Measurements from ENCODE around the gene ZC3H10. TPM values are rescaled to one million over a fixed set of nuclear protein-coding genes. Genes with fewer than 3 reads are reported as not detected.
"Not testable (repeated sequence)": the region's sequence is repeated elsewhere in the genome, so short reads cannot be mapped to it uniquely, and the experiment has no call there.

Gene ZC3H10, protein sequence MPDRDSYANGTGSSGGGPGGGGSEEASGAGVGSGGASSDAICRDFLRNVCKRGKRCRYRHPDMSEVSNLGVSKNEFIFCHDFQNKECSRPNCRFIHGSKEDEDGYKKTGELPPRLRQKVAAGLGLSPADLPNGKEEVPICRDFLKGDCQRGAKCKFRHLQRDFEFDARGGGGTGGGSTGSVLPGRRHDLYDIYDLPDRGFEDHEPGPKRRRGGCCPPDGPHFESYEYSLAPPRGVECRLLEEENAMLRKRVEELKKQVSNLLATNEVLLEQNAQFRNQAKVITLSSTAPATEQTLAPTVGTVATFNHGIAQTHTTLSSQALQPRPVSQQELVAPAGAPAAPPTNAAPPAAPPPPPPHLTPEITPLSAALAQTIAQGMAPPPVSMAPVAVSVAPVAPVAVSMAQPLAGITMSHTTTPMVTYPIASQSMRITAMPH
- total RNA-seq (10 to 100 TPM; 16.3 to 19.6 TPM), polyA plus RNA-seq (1 to 10 TPM in 1 of 2 donors, under 1 TPM in 1; 0.27 to 3.9 TPM)

DNA sequence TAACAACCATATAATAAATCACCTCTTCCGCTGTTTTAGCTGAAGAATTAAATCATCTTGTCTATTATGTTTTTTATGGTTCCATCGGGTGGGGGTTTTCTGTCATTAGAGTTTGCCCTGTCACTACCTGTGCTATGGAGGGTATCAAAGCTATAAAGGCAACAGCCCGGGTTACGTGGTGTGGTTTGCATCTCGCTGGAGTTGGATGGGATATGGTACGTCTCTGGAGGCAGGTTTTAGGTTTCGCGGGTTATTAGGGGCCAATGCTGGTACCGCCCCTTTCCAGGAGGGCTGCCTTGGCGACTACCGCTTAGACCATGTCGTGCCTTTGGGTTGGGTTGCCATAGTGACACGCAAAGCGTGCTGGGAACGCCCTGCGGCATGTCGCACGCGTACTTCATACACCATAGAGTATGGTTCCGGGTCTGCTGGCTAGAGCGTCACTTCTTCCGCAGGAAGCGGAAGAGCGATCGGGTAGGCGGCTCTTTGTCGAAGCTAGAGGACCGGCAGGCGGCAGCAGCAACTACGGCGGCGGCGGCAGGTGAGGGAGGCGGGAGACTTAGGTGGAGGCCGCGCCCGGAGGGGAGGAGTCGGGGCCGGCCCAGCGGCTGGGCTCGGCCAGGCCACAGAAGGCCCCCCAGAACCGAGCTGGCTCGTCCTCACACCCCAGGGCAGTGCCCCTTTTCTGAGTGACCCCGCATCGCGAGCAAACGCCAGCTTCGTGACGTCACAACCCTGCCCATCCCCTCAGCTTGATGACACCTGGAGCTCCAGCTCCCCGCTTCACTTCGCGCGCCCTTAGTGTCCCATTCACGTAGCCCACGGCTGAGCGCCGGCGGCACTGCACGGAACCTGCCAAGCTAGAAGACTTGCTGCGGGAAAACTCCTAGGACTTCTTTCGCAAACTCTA is at the start of gene ZC3H10:
Gene ZC3H10, plus strand, starts transcription at position 489 of the 910 bp plus-strand sequence. CDS start 2,297 bp downstream, outside the sequence.
- no peaks in the 10 kb centered on the region for H3K9me3 ChIP-seq (ENCODE audit: control insufficient read depth in 1 of 2, low read length in 2 of 2)
- H3K27me3 ChIP-seq (ENCODE audit: insufficient read depth, low read length), result no peaks in the 10 kb centered on the region
- CTCF ChIA-PET (ENCODE audit: partially characterized antibody), result interaction anchor here (0.6 to 13.2 kb wide), 42 partner anchors 10 to 379 kb away, joined by 3 to 264 read pairs (median 6); partner anchors contain the start of genes ANKRD52, CNPY2, ESYT1 and IL23A
- peaks cover 6% of the 10 kb centered on the region for H3K36me3 ChIP-seq (ENCODE audit: insufficient read depth, low read length)
- DNase-seq, result peak; percentile 96 to 99 (median 98)
- H3K9me3 Mint-ChIP-seq, result no peaks in the 10 kb centered on the region
- peak within 1 kb of the TSS; percentile 89 for H3K27ac ChIP-seq (ENCODE audit: low read depth, low read length)
- POLR2A ChIA-PET (ENCODE audit: partially characterized antibody), result interaction anchor here (0.5 to 7.6 kb wide), 53 partner anchors 10 to 993 kb away, joined by 3 to 324 read pairs (median 6); partner anchors contain the start of genes ANKRD52, ATP5F1B, BAZ2A and BLOC1S1
- peaks cover 34% of the 10 kb centered on the region for H3K4me1 ChIP-seq (ENCODE audit: insufficient read depth, low read length)
- H3K4me3 ChIP-seq (ENCODE audit: low read length in 2 of 2), result peak within 1 kb of the TSS; percentile 99
- peak within 1 kb of the TSS; percentile 94 to 100 (median 99) for H3K27ac Mint-ChIP-seq
- no peaks in the 10 kb centered on the region for H3K27me3 Mint-ChIP-seq
- peak within 1 kb of the TSS; percentile 95 to 99 (median 98) for H3K4me3 Mint-ChIP-seq
- intact Hi-C loops (cut with micrococcal nuclease), result loop anchor here (1.0 to 5.0 kb wide), 13 partner anchors 8 to 519 kb away; partner anchors contain the start of genes CS, MYL6B, PYM1 and RPS26
- peaks cover 22 to 44% (median 31%) of the 10 kb centered on the region in 4 donors for H3K4me1 Mint-ChIP-seq
- H3K36me3 Mint-ChIP-seq, result peaks cover 30 to 42% of the 10 kb centered on the region in 2 donors

DNA sequence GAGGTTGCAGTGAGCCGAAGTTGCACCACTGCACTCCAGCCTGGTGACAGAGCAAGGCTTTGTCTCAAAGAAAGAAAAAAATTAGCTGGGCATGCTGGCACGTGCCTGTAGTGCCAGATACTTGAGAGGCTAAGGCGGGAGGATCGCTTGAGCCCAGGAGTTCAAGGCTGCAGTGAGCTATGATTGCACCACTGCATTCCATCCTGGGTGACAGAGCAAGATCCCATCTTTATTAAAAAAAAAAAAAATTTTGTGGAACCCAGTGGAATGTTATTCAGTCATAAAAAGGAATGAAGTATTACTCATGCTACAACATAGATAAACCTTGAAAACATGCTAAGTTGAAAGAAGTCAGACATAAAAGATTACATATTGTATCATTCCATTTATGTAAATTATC is 46.4 kb upstream of the ZC3H10 start:
- CTCF ChIA-PET (ENCODE audit: partially characterized antibody), result no interaction called here
- Histone ChIP-seq H3K27ac (ENCODE audit: low read depth, low read length) (no peak overlapping the region), H3K4me1 (ENCODE audit: insufficient read depth, low read length) (no peaks in the 10 kb centered on the region), H3K9me3 (ENCODE audit: control insufficient read depth in 1 of 2, low read length in 2 of 2) (no peaks in the 10 kb centered on the region), H3K27me3 (ENCODE audit: insufficient read depth, low read length) (no peaks in the 10 kb centered on the region), H3K4me3 (ENCODE audit: low read length in 2 of 2) (no peak overlapping the region), H3K36me3 (ENCODE audit: insufficient read depth, low read length) (no peaks in the 10 kb centered on the region)
- Mint-ChIP-seq H3K27ac (no peak overlapping the region), H3K36me3 (no peaks in the 10 kb centered on the region), H3K4me3 (no peak overlapping the region), H3K4me1 (no peaks in the 10 kb centered on the region), H3K9me3 (no peaks in the 10 kb centered on the region), H3K27me3 (no peaks in the 10 kb centered on the region)
- DNase-seq, result no peak
- intact Hi-C loops (cut with micrococcal nuclease), result no loop called here
- POLR2A ChIA-PET (ENCODE audit: partially characterized antibody), result interaction anchor here (0.6 kb wide), 1 partner anchor 236 kb away, joined by 3 read pairs; no protein-coding TSS in a partner anchor

DNA sequence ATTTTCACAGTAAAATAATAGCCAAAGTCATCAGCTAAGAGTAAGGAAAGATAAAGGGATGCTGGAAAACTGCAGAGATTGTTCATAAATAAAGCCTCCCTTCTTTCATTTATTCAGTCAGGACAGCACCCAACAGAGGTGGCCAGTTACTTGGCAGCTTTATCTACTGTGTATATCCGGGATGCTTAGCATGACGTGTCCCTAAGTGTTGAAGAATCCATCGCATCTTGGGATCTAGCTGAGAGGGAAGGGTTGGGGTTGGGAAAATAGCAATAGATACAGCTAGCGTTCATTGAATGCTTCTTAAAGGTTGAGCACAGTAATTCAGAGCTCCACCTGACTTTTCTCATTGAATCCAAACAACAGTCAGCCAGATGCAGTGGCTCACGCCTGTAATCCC is 43.7 kb upstream of the ZC3H10 start:
- H3K4me1 ChIP-seq (ENCODE audit: insufficient read depth, low read length), result peaks cover 5% of the 10 kb centered on the region
- Mint-ChIP-seq H3K36me3 (no peaks in the 10 kb centered on the region), H3K27me3 (no peaks in the 10 kb centered on the region), H3K9me3 (no peaks in the 10 kb centered on the region), H3K4me3 (no peak overlapping the region), H3K4me1 (peaks cover 0 to 7% (median under 1%) of the 10 kb centered on the region in 4 donors), H3K27ac (peak overlapping the region in 1 of 7 donors; percentile 10)
- H3K36me3 ChIP-seq (ENCODE audit: insufficient read depth, low read length), result no peaks in the 10 kb centered on the region
- no peak for DNase-seq
- H3K4me3 ChIP-seq (ENCODE audit: low read length in 2 of 2), result no peak overlapping the region
- H3K9me3 ChIP-seq (ENCODE audit: control insufficient read depth in 1 of 2, low read length in 2 of 2), result no peaks in the 10 kb centered on the region
- no peak overlapping the region for H3K27ac ChIP-seq (ENCODE audit: low read depth, low read length)
- intact Hi-C loops (cut with micrococcal nuclease), result no loop called here
- no peaks in the 10 kb centered on the region for H3K27me3 ChIP-seq (ENCODE audit: insufficient read depth, low read length)
- ChIA-PET POLR2A (ENCODE audit: partially characterized antibody) (no interaction called here), CTCF (ENCODE audit: partially characterized antibody) (interaction anchor here (0.8 kb wide), 1 partner anchor 10 kb away, joined by 3 read pairs; no protein-coding TSS in a partner anchor)

DNA sequence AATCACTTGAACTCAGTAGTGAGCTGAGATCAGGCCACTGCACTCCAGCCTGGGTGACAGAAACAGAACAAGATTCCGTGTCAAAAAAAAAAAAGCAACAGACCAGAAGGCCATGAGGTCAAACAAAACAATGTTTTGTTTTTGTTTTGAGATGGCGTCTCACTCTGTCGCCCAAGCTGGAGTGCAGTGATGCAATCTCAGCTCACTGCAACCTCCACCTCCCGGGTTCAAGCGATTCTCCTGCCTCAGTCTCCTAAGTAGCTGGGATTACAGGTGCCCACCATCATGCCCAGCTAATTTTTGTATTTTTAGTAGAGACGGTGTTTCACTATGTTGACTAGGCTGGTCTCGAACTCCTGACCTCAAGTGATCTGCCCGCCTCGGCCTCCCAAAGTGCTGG is 40.1 kb upstream of the ZC3H10 start:
- not testable (repeated sequence) for H3K36me3 Mint-ChIP-seq; H3K27me3 ChIP-seq (ENCODE audit: insufficient read depth, low read length); H3K9me3 Mint-ChIP-seq; H3K27me3 Mint-ChIP-seq; H3K9me3 ChIP-seq (ENCODE audit: control insufficient read depth in 1 of 2, low read length in 2 of 2); H3K4me3 ChIP-seq (ENCODE audit: low read length in 2 of 2); H3K27ac ChIP-seq (ENCODE audit: low read depth, low read length); H3K36me3 ChIP-seq (ENCODE audit: insufficient read depth, low read length); DNase-seq
- Mint-ChIP-seq H3K27ac (peak overlapping the region in 1 of 7 donors; percentile 52), H3K4me1 (peaks cover 0 to 25% (median 5%) of the 10 kb centered on the region in 4 donors), H3K4me3 (peak overlapping the region in 5 of 8 donors; percentile 5 to 80 (median 21))
- intact Hi-C loops (cut with micrococcal nuclease), result loop anchor here (2.0 kb wide), 1 partner anchor 31 kb away; no protein-coding TSS in a partner anchor
- H3K4me1 ChIP-seq (ENCODE audit: insufficient read depth, low read length), result peaks cover 20% of the 10 kb centered on the region
- CTCF ChIA-PET (ENCODE audit: partially characterized antibody), result interaction anchor here (0.7 to 2.0 kb wide), 5 partner anchors 25 to 80 kb away, joined by 3 to 9 read pairs (median 3); partner anchors contain the start of gene ZC3H10
- POLR2A ChIA-PET (ENCODE audit: partially characterized antibody), result interaction anchor here (1.3 to 6.1 kb wide), 2 partner anchors 26 to 40 kb away, joined by 7 to 70 read pairs; partner anchors contain the start of genes PA2G4, RPL41 and ZC3H10

DNA sequence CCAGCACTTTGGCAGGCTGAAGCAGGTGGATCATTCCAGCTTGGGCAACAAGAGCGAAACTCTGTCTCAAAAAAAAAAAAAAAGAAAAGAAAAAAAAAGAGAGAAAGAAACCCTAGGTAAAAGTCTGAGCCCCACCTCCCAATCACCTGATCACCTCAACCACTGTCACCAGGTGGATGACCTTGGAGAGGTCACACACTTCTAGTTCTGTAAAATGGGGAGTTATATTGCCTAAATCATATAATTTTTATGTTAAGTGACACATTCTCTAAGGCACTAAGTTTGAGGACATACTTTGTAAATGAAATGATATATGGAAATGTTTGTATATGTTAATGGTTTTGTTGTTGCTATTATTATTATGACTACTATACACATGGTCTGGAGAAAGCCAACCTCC is 39.6 kb upstream of the ZC3H10 start:
- Histone ChIP-seq H3K4me1 (ENCODE audit: insufficient read depth, low read length) (peaks cover 20% of the 10 kb centered on the region), H3K27ac (ENCODE audit: low read depth, low read length) (no peak overlapping the region), H3K27me3 (ENCODE audit: insufficient read depth, low read length) (peaks cover under 1% of the 10 kb centered on the region), H3K9me3 (ENCODE audit: control insufficient read depth in 1 of 2, low read length in 2 of 2) (no peaks in the 10 kb centered on the region), H3K36me3 (ENCODE audit: insufficient read depth, low read length) (no peaks in the 10 kb centered on the region), H3K4me3 (ENCODE audit: low read length in 2 of 2) (no peak overlapping the region)
- DNase-seq, result no peak
- H3K36me3 Mint-ChIP-seq, result no peaks in the 10 kb centered on the region
- peaks cover 0 to 25% (median 5%) of the 10 kb centered on the region in 4 donors for H3K4me1 Mint-ChIP-seq
- CTCF ChIA-PET (ENCODE audit: partially characterized antibody), result interaction anchor here (0.7 to 2.2 kb wide), 7 partner anchors 24 to 81 kb away, joined by 3 to 7 read pairs (median 3); partner anchors contain the start of genes PA2G4 and ZC3H10
- POLR2A ChIA-PET (ENCODE audit: partially characterized antibody), result interaction anchor here (1.3 to 6.1 kb wide), 3 partner anchors 25 to 39 kb away, joined by 4 to 70 read pairs (median 23); partner anchors contain the start of genes PA2G4, RPL41 and ZC3H10
- H3K27me3 Mint-ChIP-seq, result no peaks in the 10 kb centered on the region
- no peaks in the 10 kb centered on the region for H3K9me3 Mint-ChIP-seq
- peak overlapping the region in 2 of 7 donors; percentile 52 to 79 for H3K27ac Mint-ChIP-seq
- intact Hi-C loops (cut with micrococcal nuclease), result loop anchor here (2.0 kb wide), 1 partner anchor 32 kb away; no protein-coding TSS in a partner anchor
- peak overlapping the region; percentile 63 to 89 (median 81) for H3K4me3 Mint-ChIP-seq

DNA sequence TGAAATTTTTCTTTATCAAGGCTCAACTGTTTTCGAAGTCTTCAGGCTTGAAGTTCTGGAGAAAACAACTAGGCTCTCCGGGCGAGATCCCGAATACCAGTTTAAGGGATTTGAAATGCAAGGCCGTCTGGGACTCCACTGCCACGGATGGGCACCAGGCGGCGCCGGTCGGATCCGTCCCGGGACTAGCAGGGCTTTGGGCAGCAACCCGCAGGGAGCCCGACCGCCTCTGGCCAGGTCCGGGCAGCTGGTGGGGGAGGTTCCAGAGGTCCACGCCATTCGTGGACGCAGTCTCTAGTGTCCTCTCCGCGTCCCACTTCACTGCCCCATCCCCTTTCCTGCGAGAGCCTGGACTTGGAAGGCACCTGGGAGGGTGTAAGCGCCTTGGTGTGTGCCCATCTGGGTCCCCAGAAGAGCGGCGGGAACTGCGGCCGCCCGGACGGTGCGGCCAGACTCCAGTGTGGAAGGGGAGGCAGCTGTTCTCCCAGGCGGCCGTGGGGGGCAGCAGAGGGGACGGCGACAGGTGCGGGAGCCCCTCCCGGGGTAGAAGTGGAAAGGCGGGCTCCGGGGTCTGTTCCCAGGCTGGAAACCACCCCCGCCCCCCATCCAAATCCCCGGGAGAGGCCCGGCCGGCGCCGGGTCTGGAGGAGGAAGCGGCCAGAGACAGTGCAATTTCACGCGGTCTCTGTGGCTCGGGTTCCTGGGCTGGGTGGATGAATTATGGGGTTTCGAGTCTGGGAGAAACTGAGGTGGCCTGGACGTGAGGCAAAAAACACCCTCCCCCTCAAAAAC is 38.9 kb upstream of the ZC3H10 start:
- CTCF ChIA-PET (ENCODE audit: partially characterized antibody), result interaction anchor here (1.0 to 2.2 kb wide), 7 partner anchors 12 to 356 kb away, joined by 3 to 7 read pairs (median 5); partner anchors contain the start of genes PA2G4 and ZC3H10
- H3K27ac ChIP-seq (ENCODE audit: low read depth, low read length), result peak overlapping the region; percentile 2

More for the DNA sequence above, 38.9 kb upstream of the ZC3H10 start:
- intact Hi-C loops (cut with micrococcal nuclease), result loop anchor here (1.0 to 2.0 kb wide), 3 partner anchors 25 to 39 kb away; partner anchors contain the start of genes PA2G4 and ZC3H10
- Histone ChIP-seq H3K4me1 (ENCODE audit: insufficient read depth, low read length) (peaks cover 20% of the 10 kb centered on the region), H3K9me3 (ENCODE audit: control insufficient read depth in 1 of 2, low read length in 2 of 2) (no peaks in the 10 kb centered on the region), H3K36me3 (ENCODE audit: insufficient read depth, low read length) (no peaks in the 10 kb centered on the region), H3K27me3 (ENCODE audit: insufficient read depth, low read length) (peaks cover 6% of the 10 kb centered on the region), H3K4me3 (ENCODE audit: low read length in 2 of 2) (peak overlapping the region; percentile 52 to 86)
- Mint-ChIP-seq H3K9me3 (no peaks in the 10 kb centered on the region), H3K36me3 (no peaks in the 10 kb centered on the region), H3K27ac (peak overlapping the region in 6 of 7 donors; percentile 36 to 91 (median 72)), H3K27me3 (peaks cover 0 to 3% of the 10 kb centered on the region in 2 donors), H3K4me3 (peak overlapping the region; percentile 84 to 91 (median 88)), H3K4me1 (peaks cover 0 to 25% (median 5%) of the 10 kb centered on the region in 4 donors)
- peak; percentile 27 to 65 (median 40) for DNase-seq
- POLR2A ChIA-PET (ENCODE audit: partially characterized antibody), result interaction anchor here (0.8 to 6.1 kb wide), 6 partner anchors 24 to 143 kb away, joined by 3 to 70 read pairs (median 5); partner anchors contain the start of genes PA2G4, RPL41, SMARCC2 and ZC3H10

All from CD4-positive, alpha-beta memory T cell (primary cell).